ENCODE measurements around the gene TRMT6.

DNA sequence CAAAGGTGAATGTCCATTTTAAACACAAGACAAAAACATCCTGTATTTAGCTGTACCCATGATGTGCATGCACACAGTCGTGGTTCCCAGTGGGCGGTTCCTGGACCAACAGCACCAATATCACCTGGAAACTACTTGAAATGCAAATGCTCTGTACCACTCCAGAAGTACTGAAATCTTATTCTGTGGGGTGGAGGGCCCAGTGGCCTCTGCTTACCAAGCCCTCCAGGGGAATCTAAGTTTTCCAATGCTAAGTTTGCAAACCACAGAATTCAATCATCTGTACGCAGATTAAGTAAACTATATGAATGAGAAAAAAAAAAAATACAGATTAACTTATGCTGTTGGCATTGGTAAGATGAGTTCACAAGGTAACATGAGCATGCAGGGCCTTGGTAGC is 14.1 kb downstream of the TRMT6 start:
- TF ChIP-seq POLR2A (IDR thresholded peaks at IDR 0.05) (no peak), CTCF (IDR thresholded peaks at IDR 0.05) (no peak)

All from vagina (tissue), 2 donors.